A673 (cell line): ENCODE data around the gene FGD6. TPM values are rescaled to one million over a fixed set of nuclear protein-coding genes. Genes with fewer than 3 reads are reported as not detected.

Experiments
- BruUV-seq: library from RNA; stranded (reverse); fragments of 400-500 nt; replicated peaks from 2 replicates; lab custom pipeline; 2021; lab: Mats Ljungman, UMichigan
- CTCF ChIA-PET: fragments of 300-600 bp; sonication (Branson Sonifier 250); formaldehyde crosslinking; loops from one replicate; lab custom pipeline; 2022; ENCODE audit warnings: antibody characterized with exemption; lab: Charles Lee
- POLR2A ChIA-PET: fragments of 300-600 bp; sonication (Branson Sonifier 250); formaldehyde crosslinking; loops from one replicate; lab custom pipeline; 2022; ENCODE audit warnings: antibody characterized with exemption; ENCODE audit not compliant: low non-redundant PET; lab: Charles Lee
- DNase-seq: peaks from one replicate; pipeline ENCODE4 v3.0.0-alpha.2; 2015; ENCODE audit warnings: low spot score
- H3K27ac ChIP-seq: fragments of 200-600 bp; sonication (generic); 2 replicates; pipeline ENCODE4 v1.5.1; 2016; ENCODE audit warnings: mixed run types, low read depth, mild to moderate bottlenecking, mixed read lengths, antibody characterized with exemption, low read length; ENCODE audit not compliant: poor library complexity, severe bottlenecking
- H3K27me3 ChIP-seq: fragments of 200-600 bp; sonication (generic); replicated peaks from 2 replicates; pipeline ENCODE4 v1.6.1; 2017; ENCODE audit warnings: mixed run types, low read depth, mild to moderate bottlenecking, mixed read lengths, antibody characterized with exemption, low read length; ENCODE audit not compliant: insufficient read depth, poor library complexity
- H3K36me3 ChIP-seq: fragments of 200-600 bp; sonication (generic); 2 replicates; pipeline ENCODE4 v1.6.1; 2016; ENCODE audit warnings: mixed run types, mild to moderate bottlenecking, mixed read lengths, antibody characterized with exemption, low read length; ENCODE audit not compliant: insufficient read depth, poor library complexity, severe bottlenecking
- H3K4me1 ChIP-seq: fragments of 200-600 bp; sonication (generic); 2 replicates; pipeline ENCODE4 v1.6.1; 2017; ENCODE audit warnings: mixed run types, mild to moderate bottlenecking, mixed read lengths, antibody characterized with exemption, low read length; ENCODE audit not compliant: insufficient read depth, poor library complexity, severe bottlenecking
- H3K4me3 ChIP-seq: fragments of 200-600 bp; sonication (generic); 2 replicates; pipeline ENCODE4 v1.5.1; 2016; ENCODE audit warnings: low read depth, mixed run types, mild to moderate bottlenecking, mixed read lengths, low read length; ENCODE audit not compliant: poor library complexity, severe bottlenecking
- H3K9me3 ChIP-seq: fragments of 200-600 bp; sonication (generic); 2 replicates; pipeline ENCODE4 v1.6.1; 2016; ENCODE audit warnings: mixed run types, low read depth, mild to moderate bottlenecking, mixed read lengths, antibody characterized with exemption, low read length; ENCODE audit not compliant: poor library complexity, severe bottlenecking
- EZH2 ChIP-seq: fragments of 200-600 bp; sonication (generic); IDR thresholded peaks from 2 replicates; pipeline ENCODE4 v1.6.1; 2017; ENCODE audit warnings: borderline replicate concordance, low read depth, mild to moderate bottlenecking, mixed read lengths, antibody characterized with exemption, low read length; ENCODE audit not compliant: poor library complexity, severe bottlenecking
- intact Hi-C: fragments of 100-400 bp; cut with micrococcal nuclease; formaldehyde crosslinking; loops from one replicate; pipeline ENCODE4 v1.10.0; 2022; ENCODE audit not compliant: unreplicated experiment
- total RNA-seq: library from RNA; stranded (reverse); gene quantifications from 2 replicates; pipeline ENCODE4 v1.2.3, GENCODE V29; 2021
- TF ChIP-seq, protein P1 (sequence below): fragments of 300-800, 200-600 bp; sonication (generic); conservative IDR thresholded peaks from 2 replicates; pipeline ENCODE4 v1.5.1; 2017; ENCODE audit warnings: low read depth, mild to moderate bottlenecking, antibody characterized with exemption, low read length, moderate library complexity, mixed read lengths

FGD6 gene
- total RNA-seq, 1 experiment from 2014 or later = 11.7 TPM

DNA sequence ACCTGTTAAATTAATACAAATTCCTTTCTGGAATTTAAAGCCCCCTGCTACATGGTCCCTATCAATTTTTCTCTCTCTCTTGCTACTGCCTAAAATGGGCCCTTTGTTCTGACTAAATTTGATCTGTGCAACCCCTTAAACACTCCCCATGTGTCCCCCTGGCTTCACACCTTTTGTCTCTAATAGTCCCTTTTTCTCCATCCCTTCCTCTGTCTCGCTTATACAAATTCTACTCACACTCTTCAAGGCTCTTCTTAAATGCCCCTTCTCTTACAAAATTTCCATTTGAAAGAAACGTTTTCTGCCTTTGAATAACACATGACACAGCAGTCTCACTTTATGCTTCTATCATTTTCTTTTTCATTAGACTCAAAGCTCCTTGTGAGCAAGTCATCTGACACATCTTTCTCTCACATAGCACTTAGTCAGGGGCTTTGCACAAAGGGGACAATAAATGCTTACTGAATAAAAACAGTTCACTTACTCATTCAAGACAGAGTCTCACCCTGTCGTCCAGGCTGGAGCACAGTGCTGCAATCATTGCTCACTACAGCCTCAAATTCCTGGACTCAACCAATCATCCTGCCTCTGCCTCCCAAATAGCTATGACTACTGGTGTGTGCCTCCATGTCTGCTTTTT lies 102.4 kb downstream of the FGD6 start:
- POLR2A ChIA-PET = no interaction called here
- no peaks in the 10 kb centered on the region for H3K36me3 ChIP-seq

DNA sequence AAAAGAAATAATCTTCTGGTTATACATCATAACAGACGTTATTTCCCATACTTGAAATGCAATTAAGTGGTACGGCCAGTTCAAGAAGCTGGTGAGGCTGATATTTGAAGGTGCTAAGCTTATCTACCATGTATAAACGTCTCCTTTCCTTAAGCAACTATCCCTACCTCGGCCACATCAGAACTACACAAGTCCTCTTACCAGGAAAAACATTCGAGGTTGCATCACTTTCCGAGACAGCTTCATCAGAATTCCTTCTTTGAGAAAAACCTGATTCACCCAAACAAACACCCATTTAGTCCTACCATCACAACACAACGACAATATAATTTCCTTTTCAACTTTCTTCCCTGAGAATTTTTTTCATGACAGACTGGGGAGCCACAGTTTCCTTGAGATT lies 109.9 kb downstream of the FGD6 start:
- TF ChIP-seq EZH2 = no peak
- TF ChIP-seq, protein P1, sequence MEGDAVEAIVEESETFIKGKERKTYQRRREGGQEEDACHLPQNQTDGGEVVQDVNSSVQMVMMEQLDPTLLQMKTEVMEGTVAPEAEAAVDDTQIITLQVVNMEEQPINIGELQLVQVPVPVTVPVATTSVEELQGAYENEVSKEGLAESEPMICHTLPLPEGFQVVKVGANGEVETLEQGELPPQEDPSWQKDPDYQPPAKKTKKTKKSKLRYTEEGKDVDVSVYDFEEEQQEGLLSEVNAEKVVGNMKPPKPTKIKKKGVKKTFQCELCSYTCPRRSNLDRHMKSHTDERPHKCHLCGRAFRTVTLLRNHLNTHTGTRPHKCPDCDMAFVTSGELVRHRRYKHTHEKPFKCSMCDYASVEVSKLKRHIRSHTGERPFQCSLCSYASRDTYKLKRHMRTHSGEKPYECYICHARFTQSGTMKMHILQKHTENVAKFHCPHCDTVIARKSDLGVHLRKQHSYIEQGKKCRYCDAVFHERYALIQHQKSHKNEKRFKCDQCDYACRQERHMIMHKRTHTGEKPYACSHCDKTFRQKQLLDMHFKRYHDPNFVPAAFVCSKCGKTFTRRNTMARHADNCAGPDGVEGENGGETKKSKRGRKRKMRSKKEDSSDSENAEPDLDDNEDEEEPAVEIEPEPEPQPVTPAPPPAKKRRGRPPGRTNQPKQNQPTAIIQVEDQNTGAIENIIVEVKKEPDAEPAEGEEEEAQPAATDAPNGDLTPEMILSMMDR = no peak
- Histone ChIP-seq H3K4me1 (peaks cover 14% of the 10 kb centered on the region), H3K27me3 (no peaks in the 10 kb centered on the region), H3K36me3 (no peaks in the 10 kb centered on the region), H3K4me3 (no peak overlapping the region), H3K27ac (no peak overlapping the region), H3K9me3 (no peaks in the 10 kb centered on the region)
- DNase-seq = no peak
- CTCF ChIA-PET = no interaction called here
- BruUV-seq = no TSS peak
- POLR2A ChIA-PET = no interaction called here
- intact Hi-C loops = no loop called here

More for the DNA sequence above, 102.4 kb downstream of the FGD6 start:
- H3K27ac ChIP-seq = no peak overlapping the region
- no TSS peak for BruUV-seq
- no peaks in the 10 kb centered on the region for H3K27me3 ChIP-seq
- H3K4me3 ChIP-seq = no peak overlapping the region
- intact Hi-C loops = no loop called here
- H3K4me1 ChIP-seq = no peaks in the 10 kb centered on the region
- no peaks in the 10 kb centered on the region for H3K9me3 ChIP-seq
- TF ChIP-seq, protein P1 = no peak
- TF ChIP-seq EZH2 = no peak
- no peak for DNase-seq
- CTCF ChIA-PET = no interaction called here

DNA sequence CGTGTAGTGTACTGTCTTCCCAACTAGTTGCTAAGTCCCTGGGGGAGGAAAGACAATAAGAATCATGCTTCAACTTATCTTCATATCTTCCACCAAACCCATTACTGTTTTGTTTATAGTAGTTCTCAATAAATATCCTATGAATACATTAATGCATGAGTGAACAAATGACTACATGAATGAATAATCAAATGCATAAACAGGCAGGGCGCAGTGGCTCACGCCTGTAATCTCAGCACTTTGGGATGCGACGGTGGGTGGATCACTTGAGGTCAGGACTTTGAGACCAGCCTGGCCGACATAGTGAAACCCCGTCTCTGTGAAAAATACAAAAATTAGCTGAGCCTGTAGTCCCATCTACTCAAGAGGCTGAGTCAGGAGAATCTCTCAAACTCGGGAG lies 111.7 kb downstream of the FGD6 start:
- intact Hi-C loops = no loop called here
- no peak for TF ChIP-seq EZH2
- H3K4me3 ChIP-seq = no peak overlapping the region
- ChIA-PET CTCF (no interaction called here), POLR2A (no interaction called here)
- no peak for DNase-seq
- H3K9me3 ChIP-seq = no peaks in the 10 kb centered on the region
- H3K27me3 ChIP-seq = no peaks in the 10 kb centered on the region
- no peaks in the 10 kb centered on the region for H3K36me3 ChIP-seq
- no TSS peak for BruUV-seq
- no peak overlapping the region for H3K27ac ChIP-seq
- H3K4me1 ChIP-seq = peaks cover 14% of the 10 kb centered on the region

DNA sequence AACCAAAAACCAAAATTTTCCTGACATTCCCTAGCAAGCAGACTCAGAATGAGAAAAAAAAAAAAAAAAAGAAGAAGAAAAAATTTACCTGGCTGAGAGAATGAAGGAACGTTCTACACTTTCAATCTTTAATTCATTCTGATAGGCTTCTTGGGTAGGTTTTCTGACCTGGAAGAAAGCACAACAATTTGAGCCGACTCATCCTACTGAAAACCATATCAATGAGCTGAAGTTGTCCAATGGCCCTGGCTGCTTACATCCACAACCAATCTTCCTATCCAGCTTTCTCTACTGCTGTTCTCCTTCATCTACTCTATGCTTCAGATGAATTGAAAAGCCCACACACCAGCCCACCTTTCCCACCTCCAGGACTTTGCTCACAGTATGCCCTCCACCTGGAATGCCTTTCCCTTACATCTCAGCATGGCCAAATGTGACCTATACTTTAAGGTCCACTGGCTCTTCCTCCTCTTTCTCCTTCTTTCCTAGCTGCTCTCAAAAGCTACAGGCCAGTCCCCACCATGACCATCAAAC lies 112.3 kb downstream of the FGD6 start:
- no peaks in the 10 kb centered on the region for H3K9me3 ChIP-seq
- peaks cover 14% of the 10 kb centered on the region for H3K4me1 ChIP-seq
- DNase-seq = no peak
- no TSS peak for BruUV-seq
- no peaks in the 10 kb centered on the region for H3K36me3 ChIP-seq
- ChIA-PET CTCF (no interaction called here), POLR2A (no interaction called here)
- intact Hi-C loops = no loop called here
- H3K4me3 ChIP-seq = no peak overlapping the region
- H3K27ac ChIP-seq = no peak overlapping the region
- no peaks in the 10 kb centered on the region for H3K27me3 ChIP-seq
- TF ChIP-seq, protein P1 = no peak
- TF ChIP-seq EZH2 = no peak
